Choroid plexus epithelial cell (primary cell): ENCODE data around the gene FHDC1.
A peak's percentile ranks its signal among the peaks of the same experiment; 100 is the strongest.

Experiments used
- DNase-seq: peaks from one replicate; pipeline ENCODE4 v3.0.0-alpha.2; 2010; ENCODE audit warnings: low read depth
- H3K4me3 ChIP-seq: 2 replicates; pipeline ENCODE4 v1.5.1; 2011; ENCODE audit warnings: low read depth, mild to moderate bottlenecking, control low read depth, low read length, moderate library complexity
- CTCF ChIP-seq: conservative IDR thresholded peaks from 2 replicates; pipeline ENCODE4 v1.5.1; 2011; ENCODE audit warnings: low read depth, mild to moderate bottlenecking, control low read depth, inconsistent platforms, low read length, moderate library complexity

FHDC1 gene

GRCh38 chr4:152941411-152941810 is 5.3 kb downstream of the FHDC1 start:
- H3K4me3 ChIP-seq, result no peak overlapping the region
- TF ChIP-seq CTCF, result no peak
- no peak for DNase-seq

- DNase-seq, result no peak
- no peak overlapping the region for H3K4me3 ChIP-seq
- TF ChIP-seq CTCF, result no peak
Measured at GRCh38 chr4:152942346-152942745, 6.2 kb downstream of the FHDC1 start.

DNA sequence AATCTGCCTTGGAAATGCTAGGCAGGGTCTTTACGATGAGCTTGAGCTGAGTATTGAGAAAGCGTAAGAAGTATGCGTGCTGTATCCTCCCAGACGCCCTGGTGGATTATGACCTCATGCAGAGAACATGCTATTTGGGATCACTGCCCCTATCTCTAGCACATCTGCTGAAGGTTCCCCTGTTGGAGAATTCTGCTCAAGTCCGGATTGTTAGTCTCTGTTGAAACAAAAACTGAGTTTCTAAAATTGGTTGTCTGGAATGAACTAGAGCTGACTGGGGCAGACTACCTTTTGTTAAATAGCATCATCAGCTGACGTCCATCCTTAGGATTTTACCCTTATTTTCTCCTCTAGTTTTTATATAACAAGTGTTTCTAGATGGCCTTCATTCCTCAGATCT is 7.5 kb downstream of the FHDC1 start:
- no peak for TF ChIP-seq CTCF
- no peak overlapping the region for H3K4me3 ChIP-seq
- peak; percentile 41 for DNase-seq

DNA sequence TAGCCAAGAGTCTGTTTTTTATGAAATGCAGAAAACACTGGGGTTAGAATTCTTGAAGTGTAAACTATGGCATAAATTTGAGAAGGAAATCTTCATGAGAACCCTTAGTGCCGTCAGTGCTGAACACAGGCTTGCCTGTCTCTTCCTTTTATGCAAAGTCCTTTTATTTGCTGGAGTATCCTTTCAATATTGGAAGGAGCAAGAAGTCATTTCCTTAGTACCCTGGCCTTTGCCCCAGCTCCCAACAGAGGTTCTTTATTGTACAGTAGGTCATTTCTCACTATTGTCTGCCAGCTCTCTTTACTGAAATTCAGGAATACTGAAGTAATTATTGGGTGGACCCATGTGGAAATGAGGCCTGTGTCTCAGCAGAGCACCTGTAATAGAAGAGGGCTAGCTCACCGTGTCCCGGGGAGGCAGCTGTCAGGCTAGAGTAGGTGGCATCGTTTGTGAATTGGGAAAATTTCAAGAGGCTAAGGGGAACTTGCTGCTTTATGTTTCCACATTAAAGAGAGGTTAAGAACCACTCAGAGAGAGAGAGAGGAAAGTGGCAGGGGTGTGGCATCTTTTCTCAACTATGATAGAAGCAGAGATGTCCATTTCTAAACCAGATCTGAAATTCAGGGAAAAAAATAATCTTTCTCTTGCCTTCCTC is 8.7 kb downstream of the FHDC1 start:
- DNase-seq, result no peak
- H3K4me3 ChIP-seq, result no peak overlapping the region

DNA sequence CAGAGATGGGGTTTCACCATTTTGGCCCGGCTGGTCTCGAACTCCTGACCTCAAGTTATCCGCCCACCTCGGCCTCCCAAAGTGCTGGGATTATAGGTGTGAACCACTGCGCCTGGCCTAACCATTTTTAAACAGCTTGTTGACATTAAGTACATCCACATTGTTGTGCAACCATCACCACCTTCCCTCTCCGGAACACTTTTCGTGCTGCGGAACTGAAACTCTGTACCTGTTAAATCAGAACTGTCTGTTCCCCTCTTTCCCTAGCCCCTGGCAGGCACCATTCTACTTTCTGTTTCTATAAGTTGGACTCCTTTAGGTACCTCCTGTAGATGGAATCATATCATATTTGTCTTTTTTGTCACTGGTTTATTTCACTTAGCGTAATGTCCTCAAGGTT is 9.5 kb downstream of the FHDC1 start:
- no peak overlapping the region for H3K4me3 ChIP-seq
- no peak for DNase-seq
- no peak for TF ChIP-seq CTCF

More for the DNA sequence above, 8.7 kb downstream of the FHDC1 start:
- TF ChIP-seq CTCF, result no peak

- DNase-seq, result no peak
- no peak for TF ChIP-seq CTCF
- H3K4me3 ChIP-seq, result no peak overlapping the region
Measured at GRCh38 chr4:152946446-152946845, 10.3 kb downstream of the FHDC1 start.

GRCh38 chr4:152947311-152947710 is 11.2 kb downstream of the FHDC1 start:
- no peak for TF ChIP-seq CTCF
- DNase-seq, result no peak
- H3K4me3 ChIP-seq, result no peak overlapping the region
